ENCODE data around the gene MARCO. TPM values are rescaled to one million over a fixed set of nuclear protein-coding genes. Genes with fewer than 3 reads are reported as not detected.

MARCO gene
- total and polyA plus RNA-seq, 12 donors = 0.44 to 149 (median 34.4) TPM

DNA sequence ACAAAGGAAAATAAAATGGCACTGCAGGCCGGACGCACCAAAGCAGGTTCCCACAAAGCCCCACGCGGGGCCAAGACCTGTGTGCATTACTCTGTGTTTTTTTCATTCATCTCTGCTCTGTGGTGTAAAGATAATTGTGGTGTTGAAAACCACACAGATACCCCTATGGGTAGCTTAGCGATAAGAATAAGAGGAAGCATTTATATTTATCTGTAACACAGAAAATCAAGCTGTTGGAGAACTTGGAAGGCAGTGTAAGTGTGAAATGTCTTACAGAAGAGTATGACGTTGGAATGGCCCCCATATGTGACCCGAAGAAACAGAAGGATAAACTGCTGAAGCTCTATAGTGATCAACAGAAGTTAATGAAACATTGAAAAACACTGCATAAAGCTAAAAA lies 20.3 kb upstream of the MARCO start:
- H3K36me3 ChIP-seq (replicated peaks in 1 of 2) = no peaks in the 10 kb centered on the region
- TF ChIP-seq POLR2A (IDR thresholded peaks at IDR 0.05) = no peak
- TF ChIP-seq, protein P1, sequence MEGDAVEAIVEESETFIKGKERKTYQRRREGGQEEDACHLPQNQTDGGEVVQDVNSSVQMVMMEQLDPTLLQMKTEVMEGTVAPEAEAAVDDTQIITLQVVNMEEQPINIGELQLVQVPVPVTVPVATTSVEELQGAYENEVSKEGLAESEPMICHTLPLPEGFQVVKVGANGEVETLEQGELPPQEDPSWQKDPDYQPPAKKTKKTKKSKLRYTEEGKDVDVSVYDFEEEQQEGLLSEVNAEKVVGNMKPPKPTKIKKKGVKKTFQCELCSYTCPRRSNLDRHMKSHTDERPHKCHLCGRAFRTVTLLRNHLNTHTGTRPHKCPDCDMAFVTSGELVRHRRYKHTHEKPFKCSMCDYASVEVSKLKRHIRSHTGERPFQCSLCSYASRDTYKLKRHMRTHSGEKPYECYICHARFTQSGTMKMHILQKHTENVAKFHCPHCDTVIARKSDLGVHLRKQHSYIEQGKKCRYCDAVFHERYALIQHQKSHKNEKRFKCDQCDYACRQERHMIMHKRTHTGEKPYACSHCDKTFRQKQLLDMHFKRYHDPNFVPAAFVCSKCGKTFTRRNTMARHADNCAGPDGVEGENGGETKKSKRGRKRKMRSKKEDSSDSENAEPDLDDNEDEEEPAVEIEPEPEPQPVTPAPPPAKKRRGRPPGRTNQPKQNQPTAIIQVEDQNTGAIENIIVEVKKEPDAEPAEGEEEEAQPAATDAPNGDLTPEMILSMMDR (IDR thresholded peaks at IDR 0.05) = no peak
- intact Hi-C loops (cut with DNase I) = no loop called here
- WGBS, 4 donors = 67 to 74% (median 70%) methylated on average over 7 of the region's 7 CpGs
- no peak overlapping the region for H3K27ac ChIP-seq
- DNase-seq = no peak
- H3K9me3 ChIP-seq (replicated peaks in 1 of 3) = no peaks in the 10 kb centered on the region
- no peaks in the 10 kb centered on the region for H3K4me1 ChIP-seq (replicated peaks in 1 of 2)
- no peaks in the 10 kb centered on the region for H3K27me3 ChIP-seq
- no peak overlapping the region for H3K4me3 ChIP-seq

GRCh38 chr2:118922254-118922653 lies 19.7 kb upstream of the MARCO start:
- TF ChIP-seq, protein P1 (IDR thresholded peaks at IDR 0.05) = no peak
- no peak for TF ChIP-seq POLR2A (IDR thresholded peaks at IDR 0.05)
- WGBS, 4 donors = 61 to 72% (median 65%) methylated on average over 2 of the region's 2 CpGs
- Histone ChIP-seq H3K27ac (no peak overlapping the region), H3K36me3 (replicated peaks in 1 of 2) (no peaks in the 10 kb centered on the region), H3K4me1 (replicated peaks in 1 of 2) (no peaks in the 10 kb centered on the region), H3K27me3 (no peaks in the 10 kb centered on the region), H3K9me3 (replicated peaks in 1 of 3) (no peaks in the 10 kb centered on the region), H3K4me3 (no peak overlapping the region)
- no peak for DNase-seq
- intact Hi-C loops (cut with DNase I) = no loop called here

DNA sequence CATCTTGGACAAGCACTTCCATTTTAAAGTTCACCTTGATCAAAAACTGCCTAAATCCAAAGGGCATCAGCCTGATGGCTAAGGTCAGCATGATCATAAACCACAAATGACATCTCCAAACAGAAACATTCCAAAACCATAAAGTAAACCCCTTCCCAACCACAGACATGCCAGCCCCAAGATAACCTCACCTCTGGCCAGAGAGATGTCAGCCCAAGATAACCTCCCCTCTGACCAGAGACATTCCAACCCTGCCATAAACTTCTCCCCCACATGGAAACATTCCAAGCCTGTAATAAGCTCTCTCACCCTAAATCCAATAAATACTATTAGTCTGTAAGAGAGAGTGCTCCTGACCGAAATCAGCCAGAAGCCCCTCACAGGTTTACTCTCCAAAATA lies 18.6 kb upstream of the MARCO start:
- WGBS, 4 donors = 41 to 67% (median 50%) methylated on average over 1 of the region's 1 CpG
- no peaks in the 10 kb centered on the region for H3K36me3 ChIP-seq (replicated peaks in 1 of 2)
- H3K4me3 ChIP-seq = no peak overlapping the region
- TF ChIP-seq POLR2A (IDR thresholded peaks at IDR 0.05) = no peak
- TF ChIP-seq, protein P1 (IDR thresholded peaks at IDR 0.05) = no peak
- H3K27ac ChIP-seq = no peak overlapping the region
- no peaks in the 10 kb centered on the region for H3K9me3 ChIP-seq (replicated peaks in 1 of 3)
- no peaks in the 10 kb centered on the region for H3K4me1 ChIP-seq (replicated peaks in 1 of 2)
- intact Hi-C loops (cut with DNase I) = no loop called here
- no peaks in the 10 kb centered on the region for H3K27me3 ChIP-seq
- DNase-seq = no peak

DNA sequence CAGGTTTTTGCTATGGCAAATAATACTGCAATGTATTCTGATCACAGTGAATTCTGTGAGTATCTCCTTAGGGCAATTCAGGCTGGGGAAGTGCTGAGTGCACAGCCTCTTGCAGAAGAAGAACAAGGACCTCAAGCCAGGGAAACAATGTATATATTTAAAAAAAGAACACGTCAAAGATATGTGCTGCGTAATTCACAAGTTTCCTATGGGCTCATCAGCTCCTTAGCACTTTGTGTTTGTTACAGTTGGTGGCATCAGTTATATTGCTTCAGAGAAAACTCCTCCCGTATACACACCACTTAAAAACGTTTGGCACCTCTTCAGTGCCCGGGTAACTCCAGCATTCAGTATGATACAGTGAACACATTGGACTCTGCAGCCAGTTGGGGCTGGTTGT lies 16.5 kb upstream of the MARCO start:
- Histone ChIP-seq H3K4me1 (replicated peaks in 1 of 2) (no peaks in the 10 kb centered on the region), H3K4me3 (no peak overlapping the region), H3K27ac (no peak overlapping the region), H3K9me3 (replicated peaks in 1 of 3) (no peaks in the 10 kb centered on the region), H3K36me3 (replicated peaks in 1 of 2) (no peaks in the 10 kb centered on the region), H3K27me3 (no peaks in the 10 kb centered on the region)
- 55 to 72% (median 63%) methylated on average over 5 of the region's 5 CpGs for WGBS, 4 donors
- DNase-seq = no peak
- intact Hi-C loops (cut with DNase I) = no loop called here
- TF ChIP-seq, protein P1 (IDR thresholded peaks at IDR 0.05) = no peak
- TF ChIP-seq POLR2A (IDR thresholded peaks at IDR 0.05) = no peak
